ENCODE results near the gene KATNIP. TPM values are rescaled to one million over a fixed set of nuclear protein-coding genes. Genes with fewer than 3 reads are reported as not detected.

KATNIP gene
- polyA plus RNA-seq, 1 of the 3 experiments (the other 2 are of a cell fraction): 25.5 TPM

DNA sequence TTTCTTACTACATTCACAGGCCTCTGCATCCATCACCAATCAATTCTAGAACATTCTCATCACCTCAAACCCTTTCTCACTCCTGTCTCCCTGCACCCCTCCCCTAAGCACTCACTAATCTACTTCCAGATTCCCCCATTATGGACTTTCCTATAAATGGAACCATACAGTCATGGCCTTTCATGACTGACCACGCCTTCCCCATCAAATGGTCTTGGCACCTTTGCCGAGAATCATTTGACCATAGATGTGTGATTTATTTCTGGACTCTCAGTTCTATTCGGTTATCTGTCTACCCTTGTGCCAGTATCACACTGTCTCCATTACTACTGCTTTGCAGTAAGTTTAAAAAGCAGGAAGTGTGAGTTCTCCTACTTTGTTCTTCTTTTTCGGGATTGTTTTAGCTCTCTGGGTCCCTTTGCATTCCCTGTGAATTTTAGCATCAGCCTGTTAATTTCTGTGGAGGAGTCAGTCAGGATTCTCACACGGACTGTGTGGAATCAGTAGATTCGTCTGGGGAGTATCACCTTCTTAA is 27.7 kb upstream of the KATNIP start:
- Histone ChIP-seq H3K9me2 (no peaks in the 10 kb centered on the region), H3K27me3 (ENCODE audit: insufficient read depth) (no peaks in the 10 kb centered on the region), H3K4me2 (no peak overlapping the region), H3K9ac (no peak overlapping the region), H2AFZ (ENCODE audit: low read depth) (no peak overlapping the region), H3K4me3 (ENCODE audit: low read depth in 2 of 2, low read length in 1 of 2) (no peak overlapping the region), H3K9me3 (no peaks in the 10 kb centered on the region), H4K20me1 (ENCODE audit: insufficient read depth) (no peaks in the 10 kb centered on the region), H3K4me1 (ENCODE audit: control insufficient read depth in 1 of 2, insufficient read depth in 2 of 2, low read depth in 1 of 2, low read length in 1 of 2) (0 out of 4 replicates have a peak, but pooled peaks cover 0 to 5% of the 10 kb centered on the region in 2 experiments), H3K79me2 (ENCODE audit: insufficient read depth) (no peaks in the 10 kb centered on the region), H3F3A (replicated peaks; ENCODE audit: insufficient read depth) (no peaks in the 10 kb centered on the region), H3K27ac (ENCODE audit: low read depth in 2 of 2, low read length in 1 of 2) (no peak overlapping the region), H3K36me3 (replicated peaks in 1 of 2; ENCODE audit: control insufficient read depth in 1 of 2, insufficient read depth in 2 of 2, low read length in 1 of 2) (peaks cover 38 to 64% of the 10 kb centered on the region in 2 experiments)
- POLR2A ChIA-PET: no interaction called here
- CTCF ChIA-PET: no interaction called here
- no peak for DNase-seq
- TF ChIP-seq, protein P1, sequence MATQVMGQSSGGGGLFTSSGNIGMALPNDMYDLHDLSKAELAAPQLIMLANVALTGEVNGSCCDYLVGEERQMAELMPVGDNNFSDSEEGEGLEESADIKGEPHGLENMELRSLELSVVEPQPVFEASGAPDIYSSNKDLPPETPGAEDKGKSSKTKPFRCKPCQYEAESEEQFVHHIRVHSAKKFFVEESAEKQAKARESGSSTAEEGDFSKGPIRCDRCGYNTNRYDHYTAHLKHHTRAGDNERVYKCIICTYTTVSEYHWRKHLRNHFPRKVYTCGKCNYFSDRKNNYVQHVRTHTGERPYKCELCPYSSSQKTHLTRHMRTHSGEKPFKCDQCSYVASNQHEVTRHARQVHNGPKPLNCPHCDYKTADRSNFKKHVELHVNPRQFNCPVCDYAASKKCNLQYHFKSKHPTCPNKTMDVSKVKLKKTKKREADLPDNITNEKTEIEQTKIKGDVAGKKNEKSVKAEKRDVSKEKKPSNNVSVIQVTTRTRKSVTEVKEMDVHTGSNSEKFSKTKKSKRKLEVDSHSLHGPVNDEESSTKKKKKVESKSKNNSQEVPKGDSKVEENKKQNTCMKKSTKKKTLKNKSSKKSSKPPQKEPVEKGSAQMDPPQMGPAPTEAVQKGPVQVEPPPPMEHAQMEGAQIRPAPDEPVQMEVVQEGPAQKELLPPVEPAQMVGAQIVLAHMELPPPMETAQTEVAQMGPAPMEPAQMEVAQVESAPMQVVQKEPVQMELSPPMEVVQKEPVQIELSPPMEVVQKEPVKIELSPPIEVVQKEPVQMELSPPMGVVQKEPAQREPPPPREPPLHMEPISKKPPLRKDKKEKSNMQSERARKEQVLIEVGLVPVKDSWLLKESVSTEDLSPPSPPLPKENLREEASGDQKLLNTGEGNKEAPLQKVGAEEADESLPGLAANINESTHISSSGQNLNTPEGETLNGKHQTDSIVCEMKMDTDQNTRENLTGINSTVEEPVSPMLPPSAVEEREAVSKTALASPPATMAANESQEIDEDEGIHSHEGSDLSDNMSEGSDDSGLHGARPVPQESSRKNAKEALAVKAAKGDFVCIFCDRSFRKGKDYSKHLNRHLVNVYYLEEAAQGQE (IDR thresholded peaks at IDR 0.05; ENCODE audit: low read depth, low read length): no peak
- no peak for TF ChIP-seq MEF2A (IDR thresholded peaks at IDR 0.05; ENCODE audit: borderline replicate concordance, low read depth)
- TF ChIP-seq POLR2AphosphoS5 (IDR thresholded peaks at IDR 0.05; ENCODE audit: low read depth, low read length): no peak
- no peak for TF ChIP-seq YY1 (IDR thresholded peaks at IDR 0.05; ENCODE audit: low read depth)
- no peak for TF ChIP-seq GATA2 (CRISPR knock-in tag; IDR thresholded peaks at IDR 0.05)
- TF ChIP-seq GABPA (IDR thresholded peaks at IDR 0.05; ENCODE audit: low read depth): no peak
- TF ChIP-seq RFX5 (IDR thresholded peaks at IDR 0.05; ENCODE audit: low read length): no peak
- TF ChIP-seq, protein P2, sequence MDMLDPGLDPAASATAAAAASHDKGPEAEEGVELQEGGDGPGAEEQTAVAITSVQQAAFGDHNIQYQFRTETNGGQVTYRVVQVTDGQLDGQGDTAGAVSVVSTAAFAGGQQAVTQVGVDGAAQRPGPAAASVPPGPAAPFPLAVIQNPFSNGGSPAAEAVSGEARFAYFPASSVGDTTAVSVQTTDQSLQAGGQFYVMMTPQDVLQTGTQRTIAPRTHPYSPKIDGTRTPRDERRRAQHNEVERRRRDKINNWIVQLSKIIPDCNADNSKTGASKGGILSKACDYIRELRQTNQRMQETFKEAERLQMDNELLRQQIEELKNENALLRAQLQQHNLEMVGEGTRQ (IDR thresholded peaks at IDR 0.05; ENCODE audit: borderline replicate concordance, low read depth, low read length): no peak
- no peak for TF ChIP-seq CHD2 (IDR thresholded peaks at IDR 0.05; ENCODE audit: low read length, partially characterized antibody)
- TF ChIP-seq FOXM1 (IDR thresholded peaks at IDR 0.05; ENCODE audit: low read depth): no peak
- no peak for TF ChIP-seq SIN3A (IDR thresholded peaks at IDR 0.05; ENCODE audit: borderline replicate concordance, low read depth, low read length)
- TF ChIP-seq FOXJ3 (CRISPR knock-in tag; IDR thresholded peaks at IDR 0.05): no peak
- no peak for TF ChIP-seq SMC3 (IDR thresholded peaks at IDR 0.05; ENCODE audit: low read depth, low read length)
- TF ChIP-seq, protein P3, sequence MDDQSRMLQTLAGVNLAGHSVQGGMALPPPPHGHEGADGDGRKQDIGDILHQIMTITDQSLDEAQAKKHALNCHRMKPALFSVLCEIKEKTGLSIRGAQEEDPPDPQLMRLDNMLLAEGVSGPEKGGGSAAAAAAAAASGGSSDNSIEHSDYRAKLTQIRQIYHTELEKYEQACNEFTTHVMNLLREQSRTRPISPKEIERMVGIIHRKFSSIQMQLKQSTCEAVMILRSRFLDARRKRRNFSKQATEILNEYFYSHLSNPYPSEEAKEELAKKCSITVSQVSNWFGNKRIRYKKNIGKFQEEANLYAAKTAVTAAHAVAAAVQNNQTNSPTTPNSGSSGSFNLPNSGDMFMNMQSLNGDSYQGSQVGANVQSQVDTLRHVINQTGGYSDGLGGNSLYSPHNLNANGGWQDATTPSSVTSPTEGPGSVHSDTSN (IDR thresholded peaks at IDR 0.05): no peak
- TF ChIP-seq, protein P4, sequence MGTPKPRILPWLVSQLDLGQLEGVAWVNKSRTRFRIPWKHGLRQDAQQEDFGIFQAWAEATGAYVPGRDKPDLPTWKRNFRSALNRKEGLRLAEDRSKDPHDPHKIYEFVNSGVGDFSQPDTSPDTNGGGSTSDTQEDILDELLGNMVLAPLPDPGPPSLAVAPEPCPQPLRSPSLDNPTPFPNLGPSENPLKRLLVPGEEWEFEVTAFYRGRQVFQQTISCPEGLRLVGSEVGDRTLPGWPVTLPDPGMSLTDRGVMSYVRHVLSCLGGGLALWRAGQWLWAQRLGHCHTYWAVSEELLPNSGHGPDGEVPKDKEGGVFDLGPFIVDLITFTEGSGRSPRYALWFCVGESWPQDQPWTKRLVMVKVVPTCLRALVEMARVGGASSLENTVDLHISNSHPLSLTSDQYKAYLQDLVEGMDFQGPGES (IDR thresholded peaks at IDR 0.05; ENCODE audit: low read depth, low read length): no peak
- no peak for TF ChIP-seq EP300 (IDR thresholded peaks at IDR 0.05; ENCODE audit: borderline replicate concordance in 1 of 2, low read depth in 1 of 2, low read length in 1 of 2)
- TF ChIP-seq RXRA (IDR thresholded peaks at IDR 0.05; ENCODE audit: borderline replicate concordance, low read depth): no peak
- WGBS (ENCODE audit: low lambda C conversion rate): 95% methylated on average over 6 of the region's 6 CpGs

Data from SK-N-SH (cell line).